Transverse colon (tissue), 4 donors: ENCODE data around the gene CFAP299. TPM values are rescaled to one million over a fixed set of nuclear protein-coding genes. Genes with fewer than 3 reads are reported as not detected.

Experiments
- DNase-seq: peaks from one replicate; pipeline ENCODE4 v3.0.0-alpha.2; 2019
- H3K27ac ChIP-seq, 4 donors: fragments of 200-600 bp; sonication (generic); 2 replicates each; pipeline ENCODE4 v1.5.1; 2016 to 2018; ENCODE audit warnings: inconsistent platforms in 4 of 4
- H3K27me3 ChIP-seq: fragments of 200-600 bp; sonication (generic); 2 replicates; pipeline ENCODE4 v1.5.1; 2017; ENCODE audit warnings: inconsistent platforms
- H3K36me3 ChIP-seq, 4 donors: fragments of 200-600 bp; sonication (generic); 2 replicates each; pipeline ENCODE4 v1.5.1; 2017 to 2019; ENCODE audit warnings: inconsistent platforms in 4 of 4
- H3K4me1 ChIP-seq, 4 donors: fragments of 200-600 bp; sonication (generic); 2 replicates each; pipeline ENCODE4 v1.5.1; 2017 to 2020; ENCODE audit warnings: inconsistent platforms in 4 of 4
- H3K4me3 ChIP-seq, 4 donors: fragments of 200-600 bp; sonication (generic); 1 replicate in 1 of 4; 2 replicates in 3 of 4; pipeline versions ENCODE4 v1.5.1 to v1.6.1; 2017 to 2019; ENCODE audit warnings: inconsistent platforms in 4 of 4
- H3K9me3 ChIP-seq, 2 donors: fragments of 200-600 bp; sonication (generic); 2 replicates each; pipeline ENCODE4 v1.5.1; 2017 to 2019; ENCODE audit warnings: inconsistent platforms in 2 of 2
- EP300 ChIP-seq: sonication (generic); formaldehyde crosslinking; IDR thresholded peaks from one replicate; pipeline ENCODE4 v1.6.1; 2017; ENCODE audit warnings: antibody characterized with exemption, low read depth
- POLR2A ChIP-seq: fragments of 450-650 bp; IDR thresholded peaks from one replicate; pipeline ENCODE4 v1.6.1; 2016; ENCODE audit warnings: antibody characterized with exemption, mild to moderate bottlenecking, moderate library complexity
- POLR2AphosphoS5 ChIP-seq, 3 donors: sonication (generic); formaldehyde crosslinking; IDR thresholded peaks; one replicate each; pipeline ENCODE4 v1.6.1; 2016; ENCODE audit warnings: antibody characterized with exemption in 3 of 3
- WGBS, 2 donors: methylation state at CpG; one replicate each; pipeline ENCODE4 v1.1.5; 2018; ENCODE audit warnings: low coverage in 1 of 2; 5-methylcytosine and 5-hydroxymethylcytosine counted together
- in situ Hi-C, 4 donors: fragments of 200-750 bp; cut with MboI; loops; one replicate each; pipeline versions ENCODE4 v1.15.0 to v1.15.1; 2017; ENCODE audit warnings: low sequenced_read_pairs in 3 of 4, low pct_ligation_motif_present in 1 of 4, low pct_unique_long_range_greater_than_20kb in 1 of 4
- intact Hi-C: fragments of 100-400 bp; cut with DNase I; formaldehyde crosslinking; loops from one replicate; pipeline ENCODE4 v1.15.1; 2023; ENCODE audit warnings: low total_unique reads
- total RNA-seq, 4 donors: library from RNA; depleted of rRNA; stranded (reverse); fragments of >200 nt; gene quantifications; one replicate each; pipeline ENCODE4 v1.1.0, GENCODE V29; 2016
- TF ChIP-seq, protein P1 (sequence below), 5 experiments: fragments of 200-600 bp in 3 of 5; fragments of 450-650 bp in 2 of 5; sonication (generic) in 3 of 5; IDR thresholded peaks; 1 replicate in 2 of 5; 2 replicates in 3 of 5; pipeline ENCODE4 v1.5.1; 2016 to 2017; ENCODE audit warnings: antibody characterized with exemption in 5 of 5, inconsistent platforms in 3 of 5, mild to moderate bottlenecking in 2 of 5, moderate library complexity in 1 of 5

CFAP299 gene
- total RNA-seq, 4 donors from 2014 or later = not detected

DNA sequence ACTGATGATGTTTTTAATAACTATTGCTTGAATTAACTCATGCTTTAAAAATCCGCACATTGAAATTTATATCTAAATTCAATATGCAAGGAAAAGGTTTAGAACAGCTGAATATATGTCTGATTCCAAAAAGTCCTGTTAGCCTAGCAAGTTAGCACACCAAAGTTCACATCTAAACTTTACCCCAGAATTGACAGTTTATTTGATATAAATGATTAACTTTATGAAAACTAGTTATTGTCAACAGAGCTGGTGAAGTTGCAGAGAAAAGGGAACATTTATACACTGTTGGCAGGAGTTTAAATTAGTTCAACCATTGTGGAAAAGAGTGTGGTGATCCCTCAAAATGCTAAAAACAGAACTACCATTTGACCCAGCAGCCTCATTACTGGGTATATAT is 574.4 kb downstream of the CFAP299 start:
- no peak for DNase-seq
- in situ Hi-C loops = no loop called here
- Histone ChIP-seq H3K4me1 (no peaks in the 10 kb centered on the region), H3K9me3 (peaks cover 0 to 13% of the 10 kb centered on the region in 2 donors), H3K4me3 (no peak overlapping the region), H3K27me3 (no peaks in the 10 kb centered on the region), H3K36me3 (no peaks in the 10 kb centered on the region), H3K27ac (no peak overlapping the region)
- TF ChIP-seq POLR2AphosphoS5 (IDR thresholded peaks at IDR 0.05) = no peak
- no peak for TF ChIP-seq EP300
- TF ChIP-seq, protein P1, sequence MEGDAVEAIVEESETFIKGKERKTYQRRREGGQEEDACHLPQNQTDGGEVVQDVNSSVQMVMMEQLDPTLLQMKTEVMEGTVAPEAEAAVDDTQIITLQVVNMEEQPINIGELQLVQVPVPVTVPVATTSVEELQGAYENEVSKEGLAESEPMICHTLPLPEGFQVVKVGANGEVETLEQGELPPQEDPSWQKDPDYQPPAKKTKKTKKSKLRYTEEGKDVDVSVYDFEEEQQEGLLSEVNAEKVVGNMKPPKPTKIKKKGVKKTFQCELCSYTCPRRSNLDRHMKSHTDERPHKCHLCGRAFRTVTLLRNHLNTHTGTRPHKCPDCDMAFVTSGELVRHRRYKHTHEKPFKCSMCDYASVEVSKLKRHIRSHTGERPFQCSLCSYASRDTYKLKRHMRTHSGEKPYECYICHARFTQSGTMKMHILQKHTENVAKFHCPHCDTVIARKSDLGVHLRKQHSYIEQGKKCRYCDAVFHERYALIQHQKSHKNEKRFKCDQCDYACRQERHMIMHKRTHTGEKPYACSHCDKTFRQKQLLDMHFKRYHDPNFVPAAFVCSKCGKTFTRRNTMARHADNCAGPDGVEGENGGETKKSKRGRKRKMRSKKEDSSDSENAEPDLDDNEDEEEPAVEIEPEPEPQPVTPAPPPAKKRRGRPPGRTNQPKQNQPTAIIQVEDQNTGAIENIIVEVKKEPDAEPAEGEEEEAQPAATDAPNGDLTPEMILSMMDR (IDR thresholded peaks at IDR 0.05) = no peak
- no peak for TF ChIP-seq POLR2A
- intact Hi-C loops = no loop called here
- WGBS, 2 donors = 90 to 93% methylated on average over 1 of the region's 1 CpG

DNA sequence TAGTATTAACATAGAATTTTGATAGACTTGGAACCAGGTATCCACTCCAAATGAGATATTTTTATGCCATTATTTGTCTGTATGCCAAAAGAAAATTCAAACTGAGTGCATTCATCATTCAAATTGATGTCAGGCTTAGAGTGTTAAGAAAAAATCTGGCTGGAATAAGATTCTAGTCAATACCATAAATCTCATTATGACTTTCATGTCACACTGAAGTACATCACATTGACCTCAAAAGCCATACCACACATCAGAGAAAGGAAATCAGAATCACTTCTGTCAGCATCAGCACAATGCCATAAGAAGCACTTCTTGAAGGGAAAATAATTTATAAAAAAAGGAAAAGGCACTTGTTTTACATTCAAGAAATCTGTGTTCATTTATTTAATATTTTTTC is 575.9 kb downstream of the CFAP299 start:
- TF ChIP-seq, protein P1 (IDR thresholded peaks at IDR 0.05) = no peak
- TF ChIP-seq POLR2A (no peak), EP300 (no peak), POLR2AphosphoS5 (IDR thresholded peaks at IDR 0.05) (no peak)
- H3K4me1 ChIP-seq = no peaks in the 10 kb centered on the region
- no peak for DNase-seq
- H3K36me3 ChIP-seq = no peaks in the 10 kb centered on the region
- intact Hi-C loops (no loop called here), in situ Hi-C loops (no loop called here)
- no peak overlapping the region for H3K4me3 ChIP-seq
- peaks cover 0 to 11% of the 10 kb centered on the region in 2 donors for H3K9me3 ChIP-seq
- H3K27me3 ChIP-seq = no peaks in the 10 kb centered on the region
- no peak overlapping the region for H3K27ac ChIP-seq

DNA sequence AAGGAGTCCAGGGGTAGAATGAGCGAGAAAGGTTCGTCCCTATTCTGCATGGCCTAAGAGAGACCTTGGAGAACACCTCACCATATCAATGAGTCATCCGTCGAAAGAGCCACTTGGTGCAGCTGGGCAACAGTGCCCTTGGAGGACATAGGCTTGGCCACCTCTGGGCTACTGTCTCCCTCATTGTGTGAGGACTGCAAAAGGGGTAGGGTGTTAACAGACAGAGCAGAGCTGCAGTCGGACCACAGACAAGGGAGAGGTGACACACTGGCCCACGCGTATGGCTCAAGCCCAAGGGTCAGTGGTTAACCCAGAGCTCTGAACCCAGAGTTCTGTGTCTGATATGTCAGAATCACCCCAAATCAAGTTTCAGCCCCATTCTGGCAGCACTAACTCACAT is 576.8 kb downstream of the CFAP299 start:
- Histone ChIP-seq H3K27ac (no peak overlapping the region), H3K9me3 (peaks cover 0 to 4% of the 10 kb centered on the region in 2 donors), H3K36me3 (no peaks in the 10 kb centered on the region), H3K27me3 (no peaks in the 10 kb centered on the region), H3K4me1 (no peaks in the 10 kb centered on the region), H3K4me3 (no peak overlapping the region)
- TF ChIP-seq EP300 = no peak
- TF ChIP-seq POLR2A = no peak
- intact Hi-C loops (no loop called here), in situ Hi-C loops (no loop called here)
- no peak for DNase-seq
- 94 to 97% methylated on average over 3 to 7 of the region's 7 CpGs for WGBS, 2 donors

DNA sequence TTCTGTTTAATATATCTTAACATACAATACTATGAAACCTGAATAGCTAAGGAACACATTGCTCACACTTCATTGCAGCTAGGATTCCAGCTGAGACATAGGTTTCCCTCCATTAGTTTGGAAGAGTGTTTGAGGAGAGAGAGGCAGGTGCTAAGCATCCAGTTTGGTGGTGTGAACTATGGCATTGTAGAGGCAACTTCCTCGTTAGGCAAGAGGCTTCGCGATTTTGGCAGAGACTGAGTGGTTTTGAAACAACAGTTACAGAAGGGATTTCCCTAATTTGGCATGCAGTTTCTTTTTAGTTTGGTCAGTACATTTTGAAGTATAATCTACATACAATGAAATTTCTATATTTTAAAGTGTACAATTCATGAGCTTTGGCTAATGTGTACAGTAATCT is 577.9 kb downstream of the CFAP299 start:
- Histone ChIP-seq H3K4me1 (no peaks in the 10 kb centered on the region), H3K36me3 (no peaks in the 10 kb centered on the region), H3K9me3 (peaks cover 0 to 4% of the 10 kb centered on the region in 2 donors), H3K27ac (no peak overlapping the region), H3K4me3 (no peak overlapping the region), H3K27me3 (no peaks in the 10 kb centered on the region)
- WGBS, 2 donors = 43 to 48% methylated on average over 3 of the region's 3 CpGs
- DNase-seq = no peak
- intact Hi-C loops (no loop called here), in situ Hi-C loops (no loop called here)
- TF ChIP-seq POLR2A (no peak), POLR2AphosphoS5 (IDR thresholded peaks at IDR 0.05) (no peak)

DNA sequence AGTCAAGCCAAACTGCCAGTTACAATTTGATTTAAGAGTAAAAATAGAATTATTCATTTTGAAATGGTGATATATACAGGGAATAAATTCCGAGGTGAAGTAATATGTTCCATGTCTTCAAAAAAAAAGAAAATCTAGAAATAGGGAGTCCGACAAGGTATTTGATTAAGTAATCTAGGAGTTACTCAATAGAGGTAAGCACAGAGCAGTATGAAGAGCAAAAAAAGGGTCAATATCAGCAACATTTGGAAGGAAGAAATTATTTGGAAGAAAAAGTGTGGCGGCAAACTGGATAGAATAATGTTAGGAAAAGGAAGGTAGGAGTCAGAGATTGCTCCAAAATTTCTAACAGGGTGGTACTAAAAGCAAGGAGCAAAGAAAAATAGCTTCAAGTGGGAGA is 581.2 kb downstream of the CFAP299 start:
- no peak for DNase-seq
- Histone ChIP-seq H3K4me1 (no peaks in the 10 kb centered on the region), H3K27ac (no peak overlapping the region), H3K36me3 (no peaks in the 10 kb centered on the region), H3K27me3 (no peaks in the 10 kb centered on the region), H3K9me3 (no peaks in the 10 kb centered on the region), H3K4me3 (no peak overlapping the region)
- 88 to 93% methylated on average over 3 of the region's 3 CpGs for WGBS, 2 donors
- in situ Hi-C loops (no loop called here), intact Hi-C loops (loop anchor here (1.0 kb wide), 1 partner anchor 18 kb away; no protein-coding TSS in a partner anchor)
- TF ChIP-seq EP300 = no peak
- no peak for TF ChIP-seq POLR2AphosphoS5 (IDR thresholded peaks at IDR 0.05)
- no peak for TF ChIP-seq POLR2A
- TF ChIP-seq, protein P1 (IDR thresholded peaks at IDR 0.05) = no peak
